Stomach (tissue), 9 donors: ENCODE data around the gene TRAM2. TPM values are rescaled to one million over a fixed set of nuclear protein-coding genes. Genes with fewer than 3 reads are reported as not detected.

Experiments used
- DNase-seq, 2 donors: peaks; one replicate each; pipeline versions ENCODE4 v3.0.0 to v3.0.0-alpha.2; 2013 to 2019
- H3K27ac ChIP-seq, 5 donors: fragments of 200-600 bp in 4 of 5; sonication (generic) in 4 of 5; one replicate each; pipeline ENCODE4 v1.5.1; 2013 to 2019; ENCODE audit warnings: mild to moderate bottlenecking in 1 of 5, moderate library complexity in 1 of 5
- H3K27me3 ChIP-seq, 3 donors: fragments of 200-600 bp; sonication (generic); one replicate each; pipeline ENCODE4 v1.5.1; 2017 to 2019; ENCODE audit warnings: mixed run types in 1 of 3
- H3K36me3 ChIP-seq, 4 donors: fragments of 200-600 bp; sonication (generic); 1 replicate in 3 of 4; 2 replicates in 1 of 4; pipeline ENCODE4 v1.5.1; 2016 to 2019
- H3K4me1 ChIP-seq, 4 donors: fragments of 200-600 bp; sonication (generic); one replicate each; pipeline ENCODE4 v1.5.1; 2016 to 2019
- H3K4me3 ChIP-seq, 4 donors: fragments of 200-600 bp; sonication (generic) in 3 of 4; one replicate each; pipeline ENCODE4 v1.5.1; 2016 to 2019; ENCODE audit warnings: mild to moderate bottlenecking in 1 of 4
- H3K9me3 ChIP-seq, 4 donors: fragments of 200-600 bp; sonication (generic); one replicate each; pipeline ENCODE4 v1.5.1; 2016 to 2019
- EP300 ChIP-seq: sonication (generic); formaldehyde crosslinking; IDR thresholded peaks from one replicate; pipeline ENCODE4 v1.6.1; 2017; ENCODE audit warnings: antibody characterized with exemption
- POLR2A ChIP-seq, 4 donors: fragments of 450-650 bp; IDR thresholded peaks; one replicate each; pipeline ENCODE4 v1.6.1; 2016; ENCODE audit warnings: antibody characterized with exemption in 4 of 4, control low read depth in 2 of 4, mild to moderate bottlenecking in 1 of 4, moderate library complexity in 1 of 4
- POLR2AphosphoS5 ChIP-seq, 3 donors: sonication (generic); formaldehyde crosslinking; IDR thresholded peaks; one replicate each; pipeline ENCODE4 v1.6.1; 2016; ENCODE audit warnings: antibody characterized with exemption in 3 of 3
- WGBS, 5 donors: extraction: QIAGEN DNeasy Blood & Tissue Kit in 3 of 5; methylation state at CpG; one replicate each; pipeline versions ENCODE4 v1.1.5 to v1.1.7; 2013 to 2018; 5-methylcytosine and 5-hydroxymethylcytosine counted together
- intact Hi-C: fragments of 100-400 bp; cut with DNase I; formaldehyde crosslinking; loops from one replicate; pipeline ENCODE4 v1.15.1; 2023; ENCODE audit warnings: low total_unique reads
- polyA plus RNA-seq, 3 donors: library from polyadenylated mRNA; stranded (reverse); fragments of 200-250 nt; gene quantifications; one replicate each; pipeline ENCODE4 v1.2.3, GENCODE V29; 2013
- total RNA-seq, 5 donors: library from RNA; depleted of rRNA; stranded (reverse); fragments of >200 nt; gene quantifications; one replicate each; pipeline versions ENCODE4 v1.1.0 to v1.2.3, GENCODE V29; 2014 to 2016
- TF ChIP-seq, protein P1 (sequence below), 7 experiments: fragments of 450-650 bp in 4 of 7; fragments of 200-600 bp in 3 of 7; sonication (generic) in 3 of 7; IDR thresholded peaks; one replicate each; pipeline ENCODE4 v1.5.1; 2016 to 2019; ENCODE audit warnings: antibody characterized with exemption in 7 of 7, control low read depth in 2 of 7, mild to moderate bottlenecking in 1 of 7
- donor health status: healthy with polysubstance abuse.
- donor health status: Bipolar disorder and iron deficiency.
- donor health status: healthy.

TRAM2 gene
- total and polyA plus RNA-seq, 8 donors = 1.4 to 14.1 (median 4.3) TPM

DNA sequence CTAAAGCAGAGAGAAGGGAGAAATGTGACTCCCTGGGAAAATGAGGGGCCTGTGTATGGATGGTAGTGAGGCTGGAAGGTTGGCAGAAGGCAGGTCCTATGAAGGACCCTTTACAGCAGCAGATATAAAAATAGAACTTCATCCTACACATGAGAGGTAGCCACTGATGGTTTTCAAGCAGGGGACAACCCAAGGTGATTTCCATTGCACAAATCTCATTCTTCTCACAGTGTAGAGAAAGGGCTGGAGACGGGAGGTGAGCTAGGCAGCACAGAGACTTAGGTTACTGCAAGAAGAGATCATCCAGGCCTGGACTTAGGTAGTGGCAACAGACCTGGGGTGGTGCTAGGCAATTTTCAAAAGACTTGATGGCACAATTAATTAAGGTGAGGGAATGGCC, 30.7 kb downstream of the TRAM2 start:
- no peak for DNase-seq
- Histone ChIP-seq H3K4me1 (peaks cover 55 to 97% (median 82%) of the 10 kb centered on the region in 4 donors), H3K27ac (peak overlapping the region in 1 of 5 donors; percentile 18), H3K4me3 (no peak overlapping the region), H3K27me3 (no peaks in the 10 kb centered on the region), H3K9me3 (no peaks in the 10 kb centered on the region), H3K36me3 (no peaks in the 10 kb centered on the region)
- TF ChIP-seq, protein P1, sequence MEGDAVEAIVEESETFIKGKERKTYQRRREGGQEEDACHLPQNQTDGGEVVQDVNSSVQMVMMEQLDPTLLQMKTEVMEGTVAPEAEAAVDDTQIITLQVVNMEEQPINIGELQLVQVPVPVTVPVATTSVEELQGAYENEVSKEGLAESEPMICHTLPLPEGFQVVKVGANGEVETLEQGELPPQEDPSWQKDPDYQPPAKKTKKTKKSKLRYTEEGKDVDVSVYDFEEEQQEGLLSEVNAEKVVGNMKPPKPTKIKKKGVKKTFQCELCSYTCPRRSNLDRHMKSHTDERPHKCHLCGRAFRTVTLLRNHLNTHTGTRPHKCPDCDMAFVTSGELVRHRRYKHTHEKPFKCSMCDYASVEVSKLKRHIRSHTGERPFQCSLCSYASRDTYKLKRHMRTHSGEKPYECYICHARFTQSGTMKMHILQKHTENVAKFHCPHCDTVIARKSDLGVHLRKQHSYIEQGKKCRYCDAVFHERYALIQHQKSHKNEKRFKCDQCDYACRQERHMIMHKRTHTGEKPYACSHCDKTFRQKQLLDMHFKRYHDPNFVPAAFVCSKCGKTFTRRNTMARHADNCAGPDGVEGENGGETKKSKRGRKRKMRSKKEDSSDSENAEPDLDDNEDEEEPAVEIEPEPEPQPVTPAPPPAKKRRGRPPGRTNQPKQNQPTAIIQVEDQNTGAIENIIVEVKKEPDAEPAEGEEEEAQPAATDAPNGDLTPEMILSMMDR (IDR thresholded peaks at IDR 0.05) = no peak
- no peak for TF ChIP-seq POLR2A (IDR thresholded peaks at IDR 0.05)
- TF ChIP-seq EP300 = no peak
- TF ChIP-seq POLR2AphosphoS5 (IDR thresholded peaks at IDR 0.05) = no peak
- WGBS, 5 donors = 81 to 100% (median 95%) methylated on average over 1 of the region's 1 CpG
- intact Hi-C loops = no loop called here

DNA sequence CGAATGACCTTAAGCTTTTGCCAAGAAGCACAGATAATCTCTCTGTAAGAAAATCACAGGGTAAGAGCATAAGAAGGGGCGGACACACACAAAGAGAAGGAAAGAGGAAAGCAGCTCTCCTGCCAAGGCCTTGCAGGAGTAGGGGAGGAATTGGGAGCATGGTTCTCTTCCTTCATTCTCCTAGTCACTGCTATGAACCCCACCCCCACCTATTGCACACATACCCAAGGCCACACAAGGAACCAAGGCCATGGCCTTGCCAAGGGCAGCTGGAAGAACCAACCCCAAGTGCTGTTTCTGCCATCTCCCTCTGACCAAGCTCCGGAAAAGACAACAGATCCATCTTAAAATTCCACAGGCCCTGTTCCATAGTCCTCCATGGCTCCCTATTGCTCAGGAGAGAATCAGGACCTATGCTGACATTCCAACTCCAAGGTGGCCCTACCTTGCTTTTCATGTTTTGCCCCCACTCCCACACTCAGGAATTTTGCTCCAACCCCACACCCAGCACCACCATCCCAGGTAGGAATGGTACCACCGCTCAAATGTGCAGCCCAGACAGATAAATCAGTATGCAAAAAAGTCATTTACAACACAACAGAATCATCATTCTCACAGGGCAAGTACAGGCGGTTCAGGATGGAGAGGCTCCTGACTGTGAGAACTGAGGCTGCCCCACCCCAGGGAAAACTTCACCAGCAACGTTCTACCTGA, 31.3 kb downstream of the TRAM2 start:
- DNase-seq = no peak
- WGBS, 5 donors = 68 to 84% (median 81%) methylated on average over 5 to 6 of the region's 6 CpGs
- H3K4me1 ChIP-seq = peaks cover 53 to 96% (median 79%) of the 10 kb centered on the region in 4 donors
- H3K9me3 ChIP-seq = no peaks in the 10 kb centered on the region
- peak overlapping the region in 3 of 5 donors; percentile 69 to 76 (median 73) for H3K27ac ChIP-seq
- no peaks in the 10 kb centered on the region for H3K27me3 ChIP-seq
- TF ChIP-seq EP300 (no peak), POLR2AphosphoS5 (IDR thresholded peaks at IDR 0.05) (no peak), POLR2A (IDR thresholded peaks at IDR 0.05) (no peak)
- TF ChIP-seq, protein P1 (IDR thresholded peaks at IDR 0.05) = no peak
- intact Hi-C loops = no loop called here
- no peak overlapping the region for H3K4me3 ChIP-seq
- H3K36me3 ChIP-seq = no peaks in the 10 kb centered on the region

DNA sequence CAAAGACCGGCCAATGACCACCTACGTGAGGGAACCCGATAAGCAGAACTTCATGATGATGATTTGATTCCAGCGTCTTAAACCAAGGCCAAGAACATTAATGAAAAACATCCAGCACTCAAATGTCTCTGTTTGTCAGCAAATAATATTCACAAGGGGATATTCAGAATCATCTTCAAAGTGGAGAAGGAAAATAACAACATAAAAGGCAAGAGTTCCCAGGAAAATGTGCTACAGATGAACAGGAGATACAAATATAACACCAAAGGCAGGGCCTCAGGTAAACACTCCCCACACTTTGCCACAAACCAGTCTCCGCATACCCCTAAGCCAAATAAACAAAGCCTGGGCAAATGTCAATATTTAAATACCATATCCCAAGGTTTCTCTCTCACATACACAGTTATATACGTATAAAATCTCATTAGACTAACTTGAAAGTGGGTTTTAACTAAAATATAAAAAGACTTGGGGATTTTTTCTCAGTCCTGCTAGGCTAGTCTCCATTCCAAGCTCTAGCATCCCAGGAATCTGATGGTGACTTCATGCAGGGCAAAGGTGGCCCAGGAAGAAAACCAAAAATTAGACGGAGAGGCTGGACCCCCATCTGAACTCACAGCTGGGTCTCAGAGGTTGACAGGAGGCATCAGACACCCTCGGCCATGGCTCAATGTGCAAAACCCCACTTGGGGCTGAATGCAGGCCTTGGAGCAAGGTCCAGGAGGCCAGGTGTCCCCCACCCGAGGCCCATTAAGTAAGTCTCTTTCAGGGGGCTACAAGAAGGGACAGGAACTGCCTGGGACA, 32.1 kb downstream of the TRAM2 start:
- Histone ChIP-seq H3K4me3 (no peak overlapping the region), H3K36me3 (no peaks in the 10 kb centered on the region), H3K9me3 (no peaks in the 10 kb centered on the region), H3K27ac (peak overlapping the region in 4 of 5 donors; percentile 69 to 76 (median 71)), H3K27me3 (no peaks in the 10 kb centered on the region), H3K4me1 (peaks cover 46 to 96% (median 74%) of the 10 kb centered on the region in 4 donors)
- peak in 1 of 2 donors; percentile 36 for DNase-seq
- no peak for TF ChIP-seq POLR2A (IDR thresholded peaks at IDR 0.05)
- no peak for TF ChIP-seq EP300
- TF ChIP-seq, protein P1 (IDR thresholded peaks at IDR 0.05) = no peak
- no peak for TF ChIP-seq POLR2AphosphoS5 (IDR thresholded peaks at IDR 0.05)
- intact Hi-C loops = no loop called here
- WGBS, 5 donors = 62 to 72% (median 65%) methylated on average over 9 of the region's 9 CpGs

DNA sequence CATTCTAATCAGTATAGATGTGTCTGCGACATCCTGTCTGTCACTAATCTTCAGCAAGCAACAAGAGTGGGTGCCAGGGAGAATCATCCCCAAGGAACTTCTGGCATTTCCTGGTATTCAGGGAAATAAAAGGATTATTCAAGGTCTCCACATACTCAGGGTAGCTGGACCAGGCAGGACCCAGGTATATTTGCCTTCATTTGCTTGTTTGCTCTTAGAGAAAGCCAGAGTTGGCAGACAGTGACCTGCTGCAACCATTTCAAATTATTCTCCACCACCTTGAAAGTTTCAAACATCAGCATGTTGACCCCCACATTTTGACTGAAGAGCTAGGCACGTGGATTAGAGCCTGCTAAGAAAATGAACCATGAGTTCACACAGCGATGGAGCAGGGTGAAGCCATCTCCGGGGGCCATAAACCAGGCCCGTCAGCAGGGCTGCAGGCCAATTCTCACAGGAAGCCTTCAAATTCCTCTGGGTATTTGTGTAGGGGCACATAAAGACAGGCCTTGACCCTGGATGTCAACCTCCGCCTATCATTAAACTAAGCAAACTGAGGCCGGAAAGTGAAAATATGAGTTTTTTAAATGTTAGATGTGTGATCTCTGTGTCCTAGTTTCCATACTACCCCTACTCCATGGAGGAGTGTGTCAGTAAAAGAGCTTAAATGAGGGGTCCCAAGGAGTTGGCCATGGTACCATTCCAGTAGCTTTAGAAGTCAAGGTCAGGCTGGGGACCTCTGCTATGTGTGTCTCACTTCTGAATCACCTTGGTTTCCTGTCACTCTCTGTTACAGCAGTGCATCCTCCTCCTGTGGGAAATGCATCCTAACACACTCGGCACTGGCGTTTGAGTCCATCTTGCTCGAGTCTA, 32.9 kb downstream of the TRAM2 start:
- WGBS, 5 donors = 69 to 86% (median 82%) methylated on average over 10 of the region's 10 CpGs
- TF ChIP-seq, protein P1 (IDR thresholded peaks at IDR 0.05) = no peak
- no peak for TF ChIP-seq POLR2A (IDR thresholded peaks at IDR 0.05)
- no peak for TF ChIP-seq EP300
- TF ChIP-seq POLR2AphosphoS5 (IDR thresholded peaks at IDR 0.05) = no peak
- intact Hi-C loops = no loop called here
- Histone ChIP-seq H3K9me3 (no peaks in the 10 kb centered on the region), H3K27me3 (no peaks in the 10 kb centered on the region), H3K4me1 (peaks cover 45 to 96% (median 71%) of the 10 kb centered on the region in 4 donors), H3K27ac (peak overlapping the region; percentile 5 to 76 (median 69)), H3K36me3 (no peaks in the 10 kb centered on the region), H3K4me3 (no peak overlapping the region)
- DNase-seq = no peak
